ENCODE measurements around the gene SUMO3.
A peak's percentile ranks its signal among the peaks of the same experiment; 100 is the strongest.

SUMO3 gene

DNA sequence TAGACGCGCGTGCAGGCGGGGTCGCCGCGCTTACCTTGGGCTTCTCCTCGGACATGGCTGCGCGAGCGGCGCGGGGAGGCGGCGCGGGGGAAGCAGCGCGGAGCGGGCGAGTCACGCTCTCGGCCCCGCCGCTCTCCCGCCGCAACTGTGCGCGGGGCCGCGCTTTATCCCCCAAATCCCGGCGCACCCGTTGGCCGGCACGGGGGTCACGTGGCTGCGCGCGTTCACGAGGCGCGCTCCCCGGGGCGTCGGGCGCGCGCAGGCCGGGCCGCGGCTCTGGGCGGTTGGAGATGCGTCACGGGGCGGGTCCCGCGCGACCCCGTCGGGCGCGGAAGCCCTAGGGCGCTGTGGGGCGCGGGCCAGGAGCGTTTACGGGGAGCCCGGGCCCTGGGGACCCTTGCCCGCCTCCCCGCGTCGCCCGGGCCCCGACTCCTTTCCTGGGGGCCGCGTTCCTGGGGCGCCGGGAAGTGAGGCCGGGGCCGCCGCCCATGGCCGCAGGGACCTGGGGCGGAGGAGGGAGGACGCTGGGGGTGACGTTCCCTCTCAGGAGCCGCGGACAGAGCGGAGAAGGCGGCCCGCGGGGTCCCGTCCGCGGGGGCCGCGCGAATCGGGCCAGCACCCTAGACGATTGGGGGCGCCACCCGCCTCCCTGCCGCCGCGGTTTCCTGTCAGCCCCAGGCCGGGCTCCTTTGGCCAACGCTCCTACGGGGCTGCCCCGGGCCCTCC lies at the start of gene SUMO3:
SUMO3 (minus strand) TSS at position 149 of the 726 bp plus-strand sequence; CDS start at position 55, 94 bp downstream.
- DNase-seq (ENCODE audit: low spot score) = peak; percentile 88

DNA sequence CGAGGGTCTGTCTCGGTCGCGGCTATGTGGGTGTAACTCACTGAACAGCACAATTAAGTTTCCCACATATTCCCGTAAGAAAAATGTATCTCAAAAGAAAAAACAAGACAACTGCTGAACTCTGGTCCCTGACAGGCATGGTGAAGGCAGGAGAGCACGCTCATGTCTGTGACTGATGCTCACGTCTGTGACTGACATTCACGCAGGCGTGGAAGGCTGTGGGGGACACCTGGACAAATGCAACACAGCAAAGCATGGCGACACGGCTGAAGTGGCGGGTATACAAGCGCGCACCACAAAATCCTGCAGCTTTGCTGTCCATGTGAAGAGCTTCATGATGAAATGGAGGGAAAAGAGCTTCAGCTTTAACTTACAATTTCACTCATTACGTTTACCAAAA lies 49.6 kb upstream of the SUMO3 start:
- DNase-seq (ENCODE audit: low spot score) = no peak

DNA sequence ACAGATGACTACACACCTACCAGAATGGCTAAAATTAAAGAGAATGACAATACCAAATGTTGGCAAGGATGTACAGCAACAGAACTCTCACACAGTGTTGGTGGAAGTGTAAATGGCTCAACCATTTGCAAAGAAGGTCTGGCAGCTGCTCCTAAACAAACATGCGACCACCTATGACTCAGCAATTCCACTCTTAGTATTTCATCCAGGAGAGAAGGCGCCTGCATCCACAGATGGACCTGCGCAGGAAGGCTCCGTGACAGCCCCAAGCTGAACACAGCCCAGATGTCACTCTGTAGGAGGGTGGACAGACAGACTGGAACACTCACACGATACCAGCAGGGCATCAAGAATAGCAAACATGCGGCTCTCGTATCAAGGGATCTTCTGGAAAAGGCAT lies 48.9 kb upstream of the SUMO3 start:
- no peak for DNase-seq (ENCODE audit: low spot score)

DNA sequence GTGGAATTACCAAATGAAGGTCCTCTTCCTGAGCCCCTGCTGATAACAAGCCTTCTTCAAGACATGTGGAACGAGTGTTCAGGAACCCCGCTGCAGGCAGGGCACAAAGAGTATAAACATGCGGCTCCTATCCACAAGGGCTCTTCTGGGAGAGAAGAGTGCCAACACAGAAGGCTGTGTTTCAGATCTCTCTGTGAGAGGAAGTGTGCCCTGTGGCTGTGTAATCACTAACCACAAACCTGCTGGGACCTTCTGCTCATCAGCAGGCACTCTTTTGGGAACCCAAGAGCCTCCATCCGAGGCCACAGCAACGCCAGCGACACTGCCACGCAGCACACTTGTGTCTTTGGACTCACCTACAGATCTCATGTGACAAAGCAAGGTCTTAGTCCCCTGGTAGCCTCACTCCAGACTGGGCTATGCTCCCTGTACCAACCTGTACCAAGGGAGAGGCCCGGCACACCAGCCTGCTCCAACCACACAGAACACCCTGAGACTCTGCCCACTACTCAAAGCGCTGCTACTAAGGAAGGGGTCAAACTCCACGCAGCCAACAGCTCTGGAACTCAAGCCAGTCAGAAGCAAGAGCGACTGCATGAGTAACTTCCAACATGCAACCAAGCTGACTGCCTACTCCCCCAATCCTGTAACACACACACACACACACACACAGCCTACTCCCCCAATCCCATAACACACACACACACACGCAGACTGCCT lies 47.9 kb upstream of the SUMO3 start:
- no peak for DNase-seq (ENCODE audit: low spot score)

DNA sequence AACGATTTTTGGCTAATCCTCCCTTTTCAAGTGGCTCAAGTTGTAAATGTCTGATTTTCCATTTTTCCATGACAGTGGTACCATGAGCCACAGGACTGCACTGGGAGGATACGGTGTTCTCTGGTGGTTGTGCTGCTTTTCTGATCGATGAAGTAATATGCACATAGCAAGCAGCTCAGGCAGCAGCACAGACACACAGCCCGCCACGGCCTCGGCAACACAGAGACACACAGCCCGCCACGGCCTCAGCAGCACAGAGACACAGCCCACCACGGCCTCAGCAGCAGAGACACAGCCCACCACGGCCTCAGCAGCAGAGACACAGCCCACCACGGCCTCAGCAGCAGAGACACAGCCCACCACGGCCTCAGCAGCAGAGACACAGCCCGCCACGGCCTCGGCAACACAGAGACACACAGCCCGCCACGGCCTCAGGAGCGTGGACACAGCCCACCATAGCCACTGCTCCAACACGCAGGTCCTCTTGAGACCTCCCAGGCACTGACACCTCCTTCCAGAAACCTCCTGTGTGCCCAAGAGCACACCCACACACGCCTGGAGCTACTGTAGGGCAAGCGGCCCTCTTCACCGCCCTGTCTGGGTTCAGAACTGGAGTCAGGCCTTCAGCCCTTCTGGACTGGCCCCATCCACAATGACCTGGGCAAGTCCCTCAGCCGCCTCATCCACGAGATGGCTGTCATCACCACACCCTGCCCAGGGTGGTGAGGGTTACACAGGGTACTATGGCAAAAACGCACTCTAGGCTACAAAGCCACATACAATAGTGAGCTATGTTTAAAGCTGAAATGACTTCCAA lies 45.2 kb upstream of the SUMO3 start:
- DNase-seq (ENCODE audit: low spot score) = no peak

DNA sequence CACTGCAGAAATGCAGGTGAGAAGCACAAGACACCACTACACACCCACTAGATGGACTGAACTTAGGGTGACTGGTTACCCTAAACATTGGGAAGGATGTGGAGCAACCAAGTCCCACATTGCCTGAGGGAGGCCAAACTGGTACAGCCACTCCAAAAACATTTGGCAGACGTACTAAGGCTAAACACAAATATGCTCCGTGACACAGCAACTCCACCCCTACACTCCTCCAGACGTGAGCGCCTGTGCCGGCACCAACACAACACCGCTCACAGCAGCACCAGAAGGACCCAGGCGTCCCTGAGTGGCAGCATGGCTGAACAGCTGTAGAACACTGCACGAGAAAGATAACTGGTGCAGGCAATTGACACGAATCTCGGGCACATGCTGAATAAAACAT lies 40.9 kb upstream of the SUMO3 start:
- DNase-seq (ENCODE audit: low spot score) = no peak

DNA sequence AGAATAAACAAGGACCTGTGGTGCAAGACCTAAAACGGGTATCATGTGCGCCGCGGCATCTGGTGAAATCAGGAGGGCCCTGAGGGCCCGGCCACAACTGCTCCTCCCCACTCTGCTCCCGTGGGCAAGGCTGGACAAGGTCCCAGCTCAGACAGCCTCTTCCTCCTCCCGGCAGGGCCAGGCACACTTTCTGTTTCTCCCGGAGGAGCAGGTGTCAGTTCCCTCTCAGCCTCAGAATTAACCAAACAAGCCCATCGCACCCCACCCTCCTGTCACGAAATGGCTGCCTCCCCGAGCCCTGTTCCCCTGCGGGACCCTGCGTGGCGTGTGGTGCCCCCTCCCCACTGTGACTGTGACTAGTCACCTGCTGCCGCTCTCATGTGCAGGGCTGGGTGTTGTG lies 40.4 kb upstream of the SUMO3 start:
- DNase-seq (ENCODE audit: low spot score) = no peak

DNA sequence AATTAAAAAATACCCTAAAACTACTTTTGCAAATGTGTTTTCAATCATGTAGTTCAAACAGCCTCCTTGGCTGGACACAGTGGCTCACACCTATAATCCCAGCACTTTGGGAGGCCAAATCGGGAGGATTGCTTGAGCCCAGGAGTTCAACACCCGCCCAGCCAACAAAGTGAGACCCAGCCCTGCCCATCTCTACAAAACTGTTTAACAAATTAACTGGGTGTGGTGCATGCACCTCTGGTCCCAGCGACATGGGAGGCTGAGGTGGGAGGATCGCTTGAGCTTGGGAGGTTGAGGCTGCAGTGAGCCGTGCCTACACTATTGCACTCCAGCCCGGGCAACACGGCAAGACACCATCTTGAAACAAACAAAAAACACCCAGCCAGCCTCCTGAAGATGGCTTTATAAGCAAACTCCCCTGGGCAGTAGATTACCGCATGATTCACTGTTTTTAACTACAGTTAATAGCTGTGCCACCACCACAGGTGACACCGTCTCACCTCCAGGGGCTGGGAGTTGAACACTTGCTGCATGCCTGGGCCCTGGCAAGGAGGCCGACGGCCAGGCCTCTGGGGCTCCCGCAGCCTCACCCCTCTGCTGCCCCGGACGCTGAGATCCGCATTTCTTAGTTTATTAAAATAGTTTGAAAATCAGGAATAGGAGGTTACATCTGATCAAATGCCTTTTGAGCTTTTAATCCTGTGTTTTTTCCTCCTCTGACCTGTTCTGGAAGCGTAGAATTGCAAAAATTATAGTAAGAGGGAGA lies 39.4 kb upstream of the SUMO3 start:
- DNase-seq (ENCODE audit: low spot score) = no peak

DNA sequence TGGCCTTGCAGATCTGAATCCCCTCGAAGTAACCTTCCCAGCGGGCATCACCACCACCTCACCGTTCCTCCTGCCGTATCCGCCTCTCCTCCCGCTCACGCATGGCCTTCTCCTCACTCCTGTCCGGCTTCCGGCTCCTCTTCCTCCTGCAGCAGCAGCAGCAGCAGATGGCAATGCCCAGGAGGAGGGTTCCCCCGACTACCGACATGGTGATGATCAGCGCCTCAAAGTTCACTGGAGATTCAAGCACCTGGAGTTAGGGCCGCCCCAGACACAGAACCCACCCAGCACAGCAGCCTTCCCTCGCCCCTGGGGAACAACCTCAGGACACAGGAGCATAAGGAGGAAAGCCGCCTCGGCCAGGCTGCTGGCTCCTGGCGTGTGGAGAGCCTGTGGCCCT lies 38.3 kb upstream of the SUMO3 start:
- no peak for DNase-seq (ENCODE audit: low spot score)

DNA sequence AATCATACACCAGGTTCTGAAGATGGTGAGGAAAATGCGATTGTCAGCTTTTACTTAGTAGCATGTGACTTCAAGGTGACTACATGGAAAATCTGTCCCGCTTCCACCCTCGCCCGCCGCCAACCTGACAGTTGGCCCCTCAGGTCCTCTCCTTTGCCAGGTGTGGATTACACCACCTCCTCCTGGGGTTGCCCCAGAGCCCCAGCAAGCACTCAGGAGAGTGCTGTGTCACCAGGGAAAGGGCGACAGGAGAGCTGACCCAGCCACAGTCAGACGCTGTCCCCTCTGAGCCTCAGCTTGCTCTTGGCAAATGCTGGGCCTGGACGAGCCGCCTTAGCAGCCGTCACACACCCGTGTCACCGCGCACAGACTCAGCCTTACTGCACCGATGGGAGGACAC lies 37.7 kb upstream of the SUMO3 start:
- DNase-seq (ENCODE audit: low spot score) = no peak

DNA sequence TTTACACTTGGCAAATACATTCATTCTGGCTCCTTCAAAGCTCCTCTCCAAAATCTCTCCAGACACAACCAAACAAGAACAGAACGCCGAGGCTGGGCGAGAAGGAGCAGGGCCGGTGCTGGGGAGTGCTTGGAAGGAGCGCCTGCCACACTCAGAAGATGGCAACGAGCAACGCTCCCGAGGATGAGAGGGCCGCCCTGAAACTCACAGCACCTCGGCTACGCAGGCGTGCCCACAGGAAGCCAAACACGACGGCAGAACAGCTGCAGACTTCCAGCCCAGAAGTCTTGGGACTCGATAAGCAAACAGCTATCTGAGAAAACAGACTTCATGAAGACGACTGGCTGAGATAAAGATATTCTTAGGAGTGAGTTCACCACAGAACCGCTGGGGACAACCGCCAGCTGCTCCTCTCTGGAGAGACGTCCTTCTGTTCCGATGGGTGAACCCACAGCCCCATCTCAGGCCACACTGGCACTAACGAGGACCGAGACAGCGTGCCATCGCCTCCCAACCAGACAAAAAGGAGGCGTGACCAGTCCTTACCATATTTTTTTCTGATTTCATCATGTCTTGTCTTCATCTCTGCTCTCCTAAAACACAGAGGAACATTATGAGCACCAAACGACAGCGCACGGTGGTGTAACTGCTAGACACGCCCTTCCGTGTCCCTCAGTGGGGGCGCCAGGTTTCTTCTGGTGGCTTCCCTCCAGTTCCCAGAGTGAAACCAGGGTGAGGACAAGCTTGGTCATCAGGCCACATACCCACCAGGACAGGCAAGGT lies 37.0 kb upstream of the SUMO3 start:
- no peak for DNase-seq (ENCODE audit: low spot score)

DNA sequence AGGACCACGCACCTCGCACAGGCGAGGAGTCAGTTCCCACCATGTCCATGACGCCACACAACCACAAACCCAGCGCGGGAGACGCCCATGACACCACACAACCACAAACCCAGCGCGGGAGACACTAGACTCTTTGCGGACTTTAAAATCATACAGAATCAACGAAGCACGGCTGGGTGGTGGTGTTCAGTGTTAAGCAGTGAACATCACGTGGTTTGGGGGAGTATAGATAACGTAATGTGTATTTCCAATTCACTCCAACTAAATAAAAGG lies 36.5 kb upstream of the SUMO3 start:
- no peak for DNase-seq (ENCODE audit: low spot score)

DNA sequence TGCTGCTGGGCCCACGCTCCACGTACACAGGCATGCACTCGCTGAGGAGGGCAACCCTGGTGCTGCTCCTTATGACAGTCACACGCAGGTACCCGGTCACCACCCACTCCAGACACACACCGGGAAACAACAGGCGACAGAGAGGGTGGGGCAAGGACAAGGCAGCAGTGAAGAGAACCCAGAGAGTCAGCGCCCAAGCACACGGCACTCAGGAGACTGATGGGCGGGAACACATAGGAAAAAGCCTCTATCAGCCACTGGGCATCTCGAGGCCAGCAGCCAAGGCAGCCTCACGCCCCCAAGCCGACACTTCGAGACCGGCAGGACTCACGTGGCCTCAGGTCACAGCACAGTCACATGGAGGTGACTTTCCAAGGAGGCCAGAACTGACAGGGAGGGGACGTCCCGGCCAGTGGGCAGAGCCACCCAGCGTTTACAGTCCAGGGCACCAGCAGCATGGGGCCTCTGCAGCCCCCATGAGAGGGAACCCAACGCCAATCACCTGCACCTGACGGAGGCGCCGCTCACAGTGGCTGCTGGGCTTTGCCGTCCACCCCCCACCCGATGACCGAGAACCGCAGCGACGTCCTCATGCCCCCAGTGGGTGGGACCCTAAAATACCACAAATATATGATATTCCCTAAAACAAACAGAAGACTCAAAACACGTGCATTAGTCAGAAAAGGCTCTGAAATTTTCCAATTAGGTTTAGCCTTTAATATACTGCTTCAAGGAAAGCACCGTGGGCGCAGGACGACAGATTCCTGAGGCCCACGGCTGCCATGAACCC lies 35.9 kb upstream of the SUMO3 start:
- no peak for DNase-seq (ENCODE audit: low spot score)

DNA sequence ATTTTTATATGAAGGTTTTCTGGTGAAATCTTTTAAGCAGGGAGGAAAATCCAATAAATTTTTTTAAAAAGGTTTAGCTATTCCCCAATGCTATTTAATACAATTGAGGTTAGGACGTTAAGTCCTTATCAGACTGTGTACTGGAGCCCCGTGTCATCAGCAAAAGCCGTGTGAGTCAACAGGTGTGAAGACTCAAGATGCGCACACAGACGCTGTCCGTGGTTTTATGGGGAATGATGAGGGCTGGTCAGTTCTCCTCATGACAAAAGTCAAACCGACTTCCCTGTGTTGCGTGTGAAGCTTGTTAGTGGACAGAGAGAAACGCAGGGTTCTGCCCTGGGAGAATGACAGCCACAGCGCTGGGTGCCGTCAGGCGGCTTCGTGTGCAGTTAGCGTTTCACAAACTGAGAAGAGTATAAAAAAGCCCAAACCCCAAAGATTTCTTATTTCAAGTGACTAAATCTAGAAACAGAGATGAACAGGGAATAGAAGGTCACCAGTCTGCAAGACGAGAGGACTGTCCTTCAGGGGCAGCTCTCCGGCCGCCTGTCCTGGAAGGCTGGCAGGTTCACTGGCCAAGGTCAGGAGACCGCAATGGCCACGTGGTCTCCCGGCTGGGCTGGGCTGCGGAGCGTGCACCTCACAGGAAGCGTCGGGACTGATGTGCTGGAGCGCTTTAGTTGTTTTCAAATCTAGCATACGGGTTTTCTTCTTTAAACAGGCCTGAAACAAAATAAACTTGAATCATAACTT lies 33.2 kb upstream of the SUMO3 start:
- no peak for DNase-seq (ENCODE audit: low spot score)

DNA sequence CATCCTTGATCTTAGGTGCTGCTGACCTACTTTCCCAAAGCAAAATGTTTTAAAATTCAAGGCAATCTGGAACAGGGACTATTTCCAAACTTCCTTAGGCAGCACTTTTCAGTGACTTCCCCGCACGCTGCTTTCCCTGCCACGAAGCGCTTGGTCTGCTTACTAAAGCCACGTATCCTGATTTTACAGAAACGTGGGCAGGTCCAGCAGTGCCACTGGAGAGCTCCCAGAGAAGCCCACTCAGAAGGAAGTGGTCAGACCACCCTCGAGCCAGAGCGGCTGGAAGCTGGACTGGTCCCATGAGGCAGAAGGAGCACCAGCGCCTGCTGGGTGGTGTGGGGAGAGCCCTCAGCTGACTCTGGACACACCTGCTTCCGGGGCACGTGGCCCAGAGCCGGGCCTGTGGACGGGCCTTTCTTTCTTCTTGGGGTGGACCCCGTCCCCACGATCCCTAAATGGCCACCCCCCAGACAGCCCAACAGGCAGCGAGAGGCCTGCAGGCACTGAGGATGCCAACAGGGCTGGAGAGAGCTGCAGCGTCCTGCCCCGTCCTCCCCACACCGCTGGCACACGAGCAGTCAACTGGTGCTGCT lies 32.4 kb upstream of the SUMO3 start:
- no peak for DNase-seq (ENCODE audit: low spot score)

DNA sequence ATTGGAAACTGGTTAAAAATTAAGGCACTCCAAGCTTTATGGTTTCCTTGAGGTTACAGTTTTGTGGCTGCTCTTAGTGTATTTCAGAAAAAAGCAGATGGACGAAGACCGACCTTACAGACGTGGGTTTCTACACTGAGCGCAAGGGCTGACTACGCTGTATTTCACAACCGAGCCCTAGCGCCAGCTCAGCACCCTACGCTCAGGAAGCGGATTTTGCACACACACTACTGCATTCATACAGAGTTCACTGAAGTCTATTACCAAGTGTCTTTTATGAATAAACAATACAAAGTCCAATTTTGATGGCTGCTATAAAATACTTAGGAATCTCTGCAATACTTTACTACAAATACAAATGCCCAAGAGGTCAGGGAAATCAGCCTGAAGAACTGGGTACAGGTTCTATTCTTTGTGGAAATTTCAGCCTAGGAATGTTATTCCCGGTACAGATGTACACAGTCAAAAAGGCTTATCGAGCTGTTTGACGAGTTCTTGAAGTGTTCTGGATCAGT lies 31.8 kb upstream of the SUMO3 start:
- no peak for DNase-seq (ENCODE audit: low spot score)

DNA sequence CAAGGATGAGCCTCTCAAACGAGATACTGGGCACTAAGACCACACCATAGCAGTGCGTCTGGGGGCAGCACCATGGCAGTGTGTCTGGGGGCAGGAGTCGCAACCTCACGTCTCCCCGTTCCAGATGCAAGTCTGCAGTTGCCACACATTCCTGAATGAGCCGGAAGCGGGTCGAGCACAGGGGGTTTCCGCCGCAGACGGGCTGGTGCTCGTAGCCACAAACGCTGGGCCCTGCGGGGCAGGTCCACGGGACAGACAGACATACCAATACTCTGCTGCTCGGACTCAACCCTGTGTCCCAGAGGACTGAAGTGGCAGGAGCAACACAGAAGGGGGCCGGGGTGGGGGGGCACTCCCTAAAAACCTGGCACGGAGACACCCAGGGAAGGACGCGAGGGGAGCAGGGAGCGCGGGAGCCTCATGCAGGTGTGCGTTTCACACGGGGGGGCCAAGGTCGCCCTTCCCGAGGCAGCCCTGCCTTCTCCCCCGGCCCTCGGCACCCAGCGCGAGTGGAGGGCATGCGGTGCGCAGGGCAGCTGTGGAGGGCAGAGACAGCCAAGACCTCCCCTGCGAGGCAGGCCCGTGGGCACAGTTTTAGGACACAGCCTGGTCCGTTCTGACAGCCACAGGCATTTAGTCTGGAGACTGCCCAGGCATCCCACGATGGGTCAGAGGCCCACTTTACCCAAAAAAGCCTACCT lies 31.1 kb upstream of the SUMO3 start:
- DNase-seq (ENCODE audit: low spot score) = no peak

DNA sequence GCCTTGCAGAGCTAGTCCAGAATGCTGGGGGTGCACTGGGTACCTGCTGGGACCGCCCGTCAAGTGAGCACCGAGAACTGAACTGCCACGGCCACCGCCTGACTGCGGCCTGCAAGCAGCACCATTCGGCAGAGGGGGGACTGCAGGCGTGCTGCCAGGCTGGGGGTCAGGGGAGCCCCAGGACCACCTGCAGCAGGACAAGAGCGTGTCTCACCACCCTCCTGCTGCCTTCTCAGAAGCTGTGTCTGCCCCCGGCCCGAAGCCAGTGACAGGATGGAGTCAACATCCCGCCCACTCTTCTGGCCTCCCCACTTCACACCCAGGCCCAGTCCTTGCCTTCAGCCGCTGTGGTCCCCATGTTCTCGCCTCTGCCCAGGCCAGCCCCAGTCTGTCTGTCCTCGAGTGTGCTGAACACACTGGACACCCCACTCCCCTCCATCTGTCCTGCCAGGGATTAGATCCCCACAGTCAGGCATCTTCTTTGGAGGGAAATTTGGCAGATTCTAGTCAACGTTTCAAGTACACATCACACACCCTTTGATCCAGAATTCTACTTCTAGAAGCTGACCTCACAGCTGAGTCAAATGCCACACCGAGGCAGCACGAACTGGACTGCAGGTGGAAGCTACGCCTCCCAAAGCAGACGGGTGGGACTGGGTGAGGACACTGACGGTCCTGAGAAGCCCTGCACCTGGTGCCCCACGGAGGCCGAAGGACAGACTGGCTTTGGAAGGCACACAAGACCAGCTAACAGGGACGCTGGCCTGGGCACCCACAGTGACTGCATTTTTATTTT lies 29.6 kb upstream of the SUMO3 start:
- DNase-seq (ENCODE audit: low spot score) = no peak

All from ecto neural progenitor cell (in vitro differentiated cells).